Naive B cell (primary cell): ENCODE measurements around the gene RAB8A. TPM values are rescaled to one million over a fixed set of nuclear protein-coding genes. Genes with fewer than 3 reads are reported as not detected.
"Not testable (repeated sequence)": the region's sequence is repeated elsewhere in the genome, so short reads cannot be mapped to it uniquely, and the experiment has no call there.

Experiments used
- ATAC-seq, 2 donors: fragments of 150-1000 bp; cut with Tn5 transposase; 2 replicates each; pipeline ENCODE4 v1.10.0; 2021; ENCODE audit warnings: low read depth in 2 of 2, mild to moderate bottlenecking in 2 of 2, moderate library complexity in 2 of 2
- DNase-seq: peaks from one replicate; pipeline ENCODE4 v3.0.0; 2022
- H3K27ac Mint-ChIP-seq, 6 donors: one replicate each; pipeline ENCODE4 v1.8.0; 2020 to 2022; ENCODE audit warnings: mild to moderate bottlenecking in 6 of 6, mixed read lengths in 6 of 6, moderate library complexity in 5 of 6, inconsistent platforms in 2 of 6
- H3K27me3 Mint-ChIP-seq, 3 donors: one replicate each; pipeline ENCODE4 v1.8.0; 2021 to 2022; ENCODE audit warnings: mixed read lengths in 3 of 3, mild to moderate bottlenecking in 1 of 3
- H3K36me3 Mint-ChIP-seq, 2 donors: one replicate each; pipeline ENCODE4 v1.8.0; 2020 to 2022; ENCODE audit warnings: mixed read lengths in 2 of 2, inconsistent platforms in 1 of 2, mild to moderate bottlenecking in 1 of 2
- H3K4me1 Mint-ChIP-seq, 3 donors: one replicate each; pipeline ENCODE4 v1.8.0; 2020 to 2022; ENCODE audit warnings: mixed read lengths in 3 of 3, inconsistent platforms in 1 of 3, mild to moderate bottlenecking in 1 of 3, moderate library complexity in 1 of 3
- H3K4me3 Mint-ChIP-seq, 8 donors: one replicate each; pipeline ENCODE4 v1.8.0; 2020 to 2022; ENCODE audit warnings: mild to moderate bottlenecking in 8 of 8, mixed read lengths in 8 of 8, moderate library complexity in 8 of 8, inconsistent platforms in 2 of 8
- H3K9me3 Mint-ChIP-seq, 7 donors: one replicate each; pipeline ENCODE4 v1.8.0; 2020 to 2022; ENCODE audit warnings: mixed read lengths in 7 of 7, mild to moderate bottlenecking in 5 of 7, inconsistent platforms in 2 of 7, moderate library complexity in 1 of 7
- polyA plus RNA-seq, 6 donors: library from polyadenylated mRNA; unstranded; fragments of 300-500 nt; fragmentation: Illumina TruSeq; gene quantifications; one replicate each; pipeline ENCODE4 v1.2.3, GENCODE V29; 2021; ENCODE audit warnings: low read depth in 6 of 6

RAB8A gene
- polyA plus RNA-seq, 6 donors from 2014 or later = 98.8 to 134 (median 112) TPM

DNA sequence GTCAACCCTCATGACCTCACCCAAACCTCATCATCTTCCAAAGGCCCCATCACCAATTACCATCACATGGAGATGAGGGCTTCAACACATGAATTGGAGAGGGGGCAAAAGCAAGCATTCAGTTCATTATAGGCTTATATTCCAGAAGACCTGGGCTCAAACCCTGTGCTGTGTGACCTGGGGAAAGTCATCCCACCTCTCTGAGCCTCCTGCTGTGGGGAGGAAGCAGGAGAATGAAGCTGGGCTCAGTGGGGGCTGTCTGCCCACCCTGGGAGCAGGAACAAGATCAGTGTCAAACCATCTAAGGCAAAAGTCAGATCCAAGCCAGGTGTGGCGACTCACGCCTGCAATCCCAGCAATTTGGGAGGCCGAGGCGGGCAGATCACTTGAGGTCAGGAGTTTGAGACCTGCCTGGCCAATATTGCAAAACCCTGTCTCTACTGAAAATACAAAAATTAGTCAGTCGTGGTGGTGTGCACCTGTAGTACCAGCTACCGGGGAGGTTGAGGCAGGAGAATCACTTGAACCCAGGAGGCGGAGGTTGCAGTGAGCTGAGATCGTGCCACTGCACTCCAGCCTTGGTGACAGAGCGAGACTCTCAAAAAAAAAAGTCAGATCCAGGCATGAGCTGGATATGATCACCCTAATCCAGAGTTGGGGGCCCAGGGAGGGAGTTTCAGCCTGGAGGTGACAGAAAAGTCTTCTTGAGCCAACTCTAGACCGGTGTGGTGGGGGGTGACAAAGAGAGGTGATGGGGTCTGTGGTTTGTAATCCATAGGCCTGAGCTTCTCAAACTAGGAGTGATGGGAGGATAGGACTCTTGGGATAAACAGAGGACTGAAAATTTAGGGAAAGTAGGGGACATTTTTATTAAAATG is 37.0 kb upstream of the RAB8A start:
- ATAC-seq (no peak), DNase-seq (no peak)
- Mint-ChIP-seq H3K9me3 (no peaks in the 10 kb centered on the region), H3K4me1 (peaks cover 38 to 50% (median 47%) of the 10 kb centered on the region in 3 donors), H3K36me3 (no peaks in the 10 kb centered on the region), H3K4me3 (peak overlapping the region; percentile 63 to 96 (median 86)), H3K27ac (peak overlapping the region; percentile 91 to 98 (median 94)), H3K27me3 (no peaks in the 10 kb centered on the region)

DNA sequence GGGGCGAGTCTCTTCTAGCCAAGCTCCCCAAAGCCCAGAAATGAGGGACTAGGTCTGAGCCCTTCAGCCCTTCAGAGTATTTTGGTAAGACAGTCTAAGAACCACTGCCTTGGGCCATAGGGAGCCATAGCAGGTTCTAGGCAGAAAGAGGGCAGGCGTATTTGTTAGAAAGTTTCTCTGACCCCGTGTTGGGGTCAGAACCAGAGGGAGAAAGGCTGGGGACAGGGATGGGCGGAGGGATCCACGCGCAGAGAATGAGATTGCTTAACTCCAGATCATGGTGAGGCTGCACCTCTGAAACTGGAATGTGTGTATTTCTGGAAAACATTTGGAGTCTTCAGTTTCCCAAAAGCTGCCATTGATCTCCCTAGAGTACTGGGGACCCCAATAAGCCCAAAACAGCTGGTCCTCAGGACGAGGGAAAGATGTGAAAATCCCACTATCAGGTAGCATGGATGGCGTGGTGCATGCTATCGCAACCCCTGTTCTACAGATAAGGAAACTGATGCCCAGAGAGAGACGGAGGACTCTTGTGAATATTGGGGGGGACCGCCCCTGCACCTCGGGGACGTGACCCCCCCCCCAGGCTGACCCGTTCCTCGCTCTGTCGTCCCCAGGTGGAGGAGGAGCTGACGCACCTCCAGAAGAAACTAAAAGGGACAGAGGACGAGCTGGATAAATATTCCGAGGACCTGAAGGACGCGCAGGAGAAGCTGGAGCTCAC is 36.1 kb upstream of the RAB8A start:
- ATAC-seq = no peak
- Mint-ChIP-seq H3K4me1 (peaks cover 38 to 58% (median 54%) of the 10 kb centered on the region in 3 donors), H3K27ac (peak overlapping the region; percentile 91 to 98 (median 94)), H3K9me3 (no peaks in the 10 kb centered on the region), H3K27me3 (no peaks in the 10 kb centered on the region), H3K36me3 (no peaks in the 10 kb centered on the region), H3K4me3 (peak overlapping the region; percentile 84 to 96 (median 88))
- DNase-seq = no peak

DNA sequence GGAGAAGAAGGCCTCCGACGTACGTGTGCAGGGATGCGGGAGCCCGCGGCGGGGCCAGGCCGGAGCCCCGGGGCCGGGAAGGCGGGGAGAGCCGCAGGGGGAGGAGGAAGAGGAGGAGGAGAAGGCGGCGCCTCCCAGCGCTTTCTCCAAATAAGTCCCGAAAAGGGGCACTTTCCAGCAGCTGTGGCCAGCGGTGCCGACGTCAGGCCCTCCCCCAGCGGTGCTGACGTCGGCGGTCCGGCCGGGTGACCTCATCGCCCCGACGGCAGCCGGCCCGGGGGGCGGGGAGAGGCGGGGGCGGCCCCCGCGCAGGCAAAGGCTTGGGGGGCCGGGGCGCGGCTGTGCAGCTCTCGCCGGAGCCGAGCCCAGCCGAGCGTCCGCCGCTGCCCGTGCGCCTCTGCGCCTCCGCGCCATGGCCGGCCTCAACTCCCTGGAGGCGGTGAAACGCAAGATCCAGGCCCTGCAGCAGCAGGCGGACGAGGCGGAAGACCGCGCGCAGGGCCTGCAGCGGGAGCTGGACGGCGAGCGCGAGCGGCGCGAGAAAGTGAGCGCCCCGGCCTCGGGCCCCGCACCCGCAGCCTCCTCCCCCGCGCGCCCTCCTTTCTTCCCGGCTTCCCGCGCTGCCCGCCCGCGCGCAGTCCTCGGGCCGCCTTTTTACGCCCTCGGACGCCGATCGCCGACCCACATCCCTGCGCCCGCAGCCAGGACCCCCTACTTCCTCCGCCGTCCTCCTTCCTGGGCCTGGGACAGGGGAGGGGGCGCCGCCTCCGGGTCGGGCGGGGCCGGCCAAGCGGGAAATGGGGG is 35.3 kb upstream of the RAB8A start, which contains the start of gene TPM4:
Gene TPM4 (plus strand): TSS at position 342 of the 804 bp plus-strand sequence. CDS start 71 bp downstream, at position 413.
- Mint-ChIP-seq H3K36me3 (no peaks in the 10 kb centered on the region), H3K4me1 (peaks cover 41 to 62% (median 61%) of the 10 kb centered on the region in 3 donors), H3K27ac (peak within 1 kb of the TSS; percentile 93 to 99 (median 98))

DNA sequence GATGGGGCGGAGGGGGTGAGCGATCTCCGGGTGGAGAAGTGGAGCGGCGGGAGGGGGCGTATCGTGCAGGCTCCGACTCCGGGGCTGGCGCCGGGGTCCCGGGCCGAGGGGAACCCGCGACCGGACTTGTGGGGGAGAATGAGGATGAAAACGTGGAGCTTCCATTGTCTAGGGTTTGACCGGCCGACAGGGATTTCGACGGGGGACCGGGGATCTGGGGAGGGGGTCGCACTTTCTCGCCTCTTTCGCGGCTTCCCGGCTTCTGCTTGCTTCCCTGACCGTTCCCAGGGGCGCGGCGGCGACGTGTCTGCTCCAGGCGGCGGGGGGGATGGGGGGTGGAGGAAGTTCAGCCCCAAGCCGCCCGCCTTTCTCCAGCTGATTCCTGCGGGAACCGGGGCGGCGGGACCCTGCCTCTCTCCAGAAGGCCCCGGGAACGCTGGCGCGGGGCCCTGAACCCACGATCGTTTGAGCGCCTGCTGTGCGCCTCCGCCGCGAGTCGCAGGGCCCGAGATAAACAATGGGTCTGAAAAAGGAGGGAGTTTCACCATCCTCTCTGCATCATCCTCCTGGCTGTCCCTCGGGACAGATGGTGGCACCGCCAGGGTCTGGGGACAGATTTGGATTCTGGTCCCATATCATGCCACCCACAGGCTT is 34.6 kb upstream of the RAB8A start:
- peak overlapping the region; percentile 93 to 99 (median 98) for H3K27ac Mint-ChIP-seq
- no peaks in the 10 kb centered on the region for H3K27me3 Mint-ChIP-seq
- H3K4me3 Mint-ChIP-seq = peak overlapping the region; percentile 84 to 97 (median 91)
- H3K4me1 Mint-ChIP-seq = peaks cover 46 to 67% (median 66%) of the 10 kb centered on the region in 3 donors
- ATAC-seq (no peak), DNase-seq (no peak)
- no peaks in the 10 kb centered on the region for H3K9me3 Mint-ChIP-seq
- no peaks in the 10 kb centered on the region for H3K36me3 Mint-ChIP-seq

More for the DNA sequence above, 35.3 kb upstream of the RAB8A start, which contains the start of gene TPM4:
- H3K27me3 Mint-ChIP-seq = no peaks in the 10 kb centered on the region
- ATAC-seq = peak; percentile 63 to 65
- H3K9me3 Mint-ChIP-seq = no peaks in the 10 kb centered on the region
- peak; percentile 82 for DNase-seq
- peak within 1 kb of the TSS; percentile 84 to 97 (median 91) for H3K4me3 Mint-ChIP-seq

DNA sequence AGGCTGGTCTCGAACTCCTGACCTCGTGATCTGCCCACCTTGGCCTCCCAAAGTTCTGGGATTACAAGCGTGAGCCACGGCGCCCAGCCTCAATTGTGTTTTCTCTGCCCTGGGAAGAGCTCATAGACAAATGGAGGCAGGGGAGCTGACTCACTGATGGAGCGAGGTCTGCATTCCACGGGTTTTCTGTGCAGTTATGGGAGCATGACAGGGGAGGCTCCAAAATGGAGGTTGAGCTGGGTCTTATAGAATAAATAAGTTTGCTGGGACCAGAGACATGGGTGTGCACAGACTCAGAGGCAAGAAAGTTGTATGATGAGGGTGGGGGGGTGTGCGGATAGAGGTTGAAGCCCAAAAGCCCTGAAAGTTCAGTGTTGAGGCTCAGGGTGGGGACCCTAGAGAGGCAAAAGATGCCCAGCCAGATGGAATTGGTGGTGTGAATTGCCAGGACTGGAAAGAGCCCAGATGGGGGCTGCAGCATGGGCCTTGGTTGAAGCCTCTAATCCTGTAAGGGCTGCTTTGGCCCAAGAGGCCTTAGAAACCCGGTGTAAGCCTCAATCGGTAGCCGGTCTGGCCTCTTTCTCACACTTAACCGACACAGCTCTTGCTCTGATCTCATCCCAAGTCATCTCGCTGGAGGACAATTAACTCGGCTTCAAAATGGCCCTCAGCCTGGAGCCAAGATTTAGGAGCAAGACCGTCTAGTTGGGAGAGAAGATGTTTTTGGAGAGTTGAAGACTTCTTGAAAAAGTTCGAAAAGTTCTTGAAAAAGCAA is 33.5 kb upstream of the RAB8A start:
- H3K27me3 Mint-ChIP-seq = no peaks in the 10 kb centered on the region
- H3K9me3 Mint-ChIP-seq = no peaks in the 10 kb centered on the region
- peak overlapping the region; percentile 84 to 97 (median 91) for H3K4me3 Mint-ChIP-seq
- H3K36me3 Mint-ChIP-seq = no peaks in the 10 kb centered on the region
- ATAC-seq (no peak), DNase-seq (peak; percentile 20)
- H3K27ac Mint-ChIP-seq = peak overlapping the region; percentile 93 to 99 (median 98)
- H3K4me1 Mint-ChIP-seq = peaks cover 41 to 69% (median 63%) of the 10 kb centered on the region in 3 donors

DNA sequence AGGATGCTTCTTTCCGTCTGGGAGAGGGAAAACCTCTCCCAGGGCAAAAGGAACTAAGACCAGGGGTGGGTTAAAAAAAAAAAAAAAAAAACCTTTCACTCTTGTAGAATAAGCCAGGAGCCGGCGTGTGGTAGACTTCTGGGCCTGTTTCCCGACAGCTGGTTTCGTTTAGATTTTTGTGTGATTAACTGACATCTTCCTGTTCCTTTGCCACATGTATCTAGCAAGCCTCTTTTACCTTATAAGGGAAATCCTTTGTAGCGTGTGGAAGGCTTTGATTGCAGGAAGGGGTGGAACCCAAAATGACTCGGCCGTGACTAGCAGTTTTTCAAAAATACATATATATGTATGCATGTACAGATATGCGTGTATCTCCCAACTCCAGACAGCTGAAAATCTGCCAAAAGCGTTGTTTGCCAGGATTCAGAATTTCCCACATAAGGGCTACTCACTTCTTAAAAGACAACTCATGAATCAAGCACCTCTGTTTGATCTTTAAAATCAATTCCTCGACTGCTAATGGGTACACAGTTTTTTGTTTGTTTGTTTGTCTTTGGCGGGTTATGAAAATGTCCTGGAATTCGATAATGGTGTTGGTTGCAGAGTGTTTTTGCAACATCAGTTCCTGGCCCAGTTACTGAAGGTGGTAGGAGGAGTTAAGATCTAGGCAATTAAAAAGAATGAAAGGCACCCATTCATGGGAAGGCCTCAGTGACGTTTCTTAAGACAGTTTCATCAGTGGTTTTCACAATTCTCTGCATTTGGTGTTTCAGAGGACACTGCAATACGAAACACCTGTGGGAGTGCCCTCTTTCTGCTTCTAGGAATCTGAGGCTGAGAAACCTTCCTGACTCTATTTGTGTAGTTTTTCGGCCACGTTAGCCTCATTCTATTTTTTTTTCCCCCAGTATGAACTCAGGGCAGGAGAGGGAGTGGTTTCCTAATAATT is 32.7 kb upstream of the RAB8A start:
- Mint-ChIP-seq H3K27me3 (no peaks in the 10 kb centered on the region), H3K4me3 (peak overlapping the region; percentile 84 to 97 (median 91)), H3K9me3 (no peaks in the 10 kb centered on the region), H3K27ac (peak overlapping the region; percentile 93 to 99 (median 98)), H3K4me1 (peaks cover 36 to 67% (median 59%) of the 10 kb centered on the region in 3 donors), H3K36me3 (no peaks in the 10 kb centered on the region)
- ATAC-seq (peak; percentile 75 to 77), DNase-seq (peak; percentile 79)

DNA sequence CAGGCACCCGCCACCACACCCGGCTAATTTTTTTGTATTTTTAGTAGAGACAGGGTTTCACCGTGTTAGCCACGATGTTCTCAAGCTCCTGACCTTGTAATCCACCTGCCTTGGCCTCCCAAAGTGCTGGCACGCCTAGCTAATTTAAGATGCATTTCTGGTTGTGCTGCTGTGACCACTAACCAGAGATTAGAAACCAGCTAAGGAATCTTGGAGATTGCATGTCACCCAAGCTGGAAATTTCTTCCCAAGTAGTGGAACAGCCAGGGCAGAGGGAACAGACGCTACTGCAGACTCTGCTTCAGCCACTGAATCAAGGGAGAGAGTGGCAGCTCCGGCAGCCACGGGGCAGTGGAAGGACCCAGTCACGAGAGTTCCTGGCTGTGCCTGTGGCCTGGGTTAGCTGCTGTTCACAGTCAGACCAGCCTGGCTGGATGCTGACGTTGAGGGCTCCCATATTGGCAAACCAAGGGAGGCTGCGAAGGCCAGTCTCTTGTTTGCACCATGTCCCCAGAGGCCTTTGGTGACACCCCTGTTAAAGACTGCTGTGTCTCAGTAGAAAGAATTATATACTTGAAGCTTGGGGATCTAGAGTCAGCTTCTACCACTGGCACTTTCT is 27.5 kb upstream of the RAB8A start:
- H3K4me1 Mint-ChIP-seq = peaks cover 25 to 65% (median 52%) of the 10 kb centered on the region in 3 donors

DNA sequence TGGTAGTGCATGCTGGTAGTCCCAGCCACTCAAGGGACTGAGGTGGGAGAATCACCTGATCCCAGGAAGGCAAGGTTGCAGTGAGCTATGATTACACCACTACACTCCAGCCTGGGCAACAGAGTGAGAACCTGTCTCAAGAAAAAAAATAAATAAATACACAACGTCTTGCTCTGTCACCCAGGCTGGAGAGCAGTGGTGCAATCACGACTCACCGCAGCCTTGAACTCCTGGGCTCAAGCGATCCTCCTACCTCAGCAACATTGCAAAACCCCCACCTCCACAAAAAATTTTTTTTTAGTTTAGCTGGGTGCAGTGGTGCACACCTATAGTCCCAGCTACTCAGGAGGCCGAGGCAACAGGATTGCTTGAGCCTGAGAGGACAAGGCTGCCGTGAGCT is 26.6 kb upstream of the RAB8A start:
- Mint-ChIP-seq H3K4me1 (peaks cover 21 to 56% (median 42%) of the 10 kb centered on the region in 3 donors), H3K4me3 (no peak overlapping the region), H3K36me3 (peaks cover 8 to 16% of the 10 kb centered on the region in 2 donors), H3K27me3 (no peaks in the 10 kb centered on the region), H3K9me3 (no peaks in the 10 kb centered on the region), H3K27ac (peak overlapping the region in 2 of 6 donors; percentile 95 to 96)
- no peak for DNase-seq
- no peak for ATAC-seq

More for the DNA sequence above, 27.5 kb upstream of the RAB8A start:
- no peak for DNase-seq
- peak overlapping the region in 1 of 8 donors; percentile 76 for H3K4me3 Mint-ChIP-seq
- H3K27me3 Mint-ChIP-seq = no peaks in the 10 kb centered on the region
- peak overlapping the region in 4 of 6 donors; percentile 9 to 63 (median 55) for H3K27ac Mint-ChIP-seq
- no peaks in the 10 kb centered on the region for H3K9me3 Mint-ChIP-seq
- peaks cover 8 to 12% of the 10 kb centered on the region in 2 donors for H3K36me3 Mint-ChIP-seq
- ATAC-seq = no peak

DNA sequence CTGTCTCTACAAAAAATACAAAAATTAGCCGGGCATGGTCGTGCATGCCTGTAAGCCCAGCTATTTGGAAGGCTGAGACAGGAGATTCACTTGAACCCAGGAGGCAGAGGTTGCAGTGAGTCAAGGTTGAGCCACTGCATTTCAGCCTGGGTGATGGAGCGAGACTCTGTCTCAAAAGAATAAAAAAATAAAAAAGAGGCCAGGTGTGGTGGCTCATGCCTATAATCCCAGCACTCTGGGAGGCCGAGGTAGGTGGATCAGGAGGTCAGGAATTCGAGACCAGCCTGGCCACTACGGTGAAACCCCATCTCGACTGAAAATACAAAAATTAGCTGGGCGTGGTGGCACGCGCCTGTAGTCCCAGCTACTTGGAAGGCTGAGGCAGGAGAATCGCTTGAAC is 24.3 kb upstream of the RAB8A start:
- not testable (repeated sequence) for H3K9me3 Mint-ChIP-seq, H3K4me3 Mint-ChIP-seq, H3K27me3 Mint-ChIP-seq, DNase-seq, ATAC-seq
- peaks cover 16 to 39% (median 26%) of the 10 kb centered on the region in 3 donors for H3K4me1 Mint-ChIP-seq
- peak overlapping the region in 2 of 6 donors; percentile 18 to 87 for H3K27ac Mint-ChIP-seq
- peaks cover 13 to 16% of the 10 kb centered on the region in 2 donors for H3K36me3 Mint-ChIP-seq

DNA sequence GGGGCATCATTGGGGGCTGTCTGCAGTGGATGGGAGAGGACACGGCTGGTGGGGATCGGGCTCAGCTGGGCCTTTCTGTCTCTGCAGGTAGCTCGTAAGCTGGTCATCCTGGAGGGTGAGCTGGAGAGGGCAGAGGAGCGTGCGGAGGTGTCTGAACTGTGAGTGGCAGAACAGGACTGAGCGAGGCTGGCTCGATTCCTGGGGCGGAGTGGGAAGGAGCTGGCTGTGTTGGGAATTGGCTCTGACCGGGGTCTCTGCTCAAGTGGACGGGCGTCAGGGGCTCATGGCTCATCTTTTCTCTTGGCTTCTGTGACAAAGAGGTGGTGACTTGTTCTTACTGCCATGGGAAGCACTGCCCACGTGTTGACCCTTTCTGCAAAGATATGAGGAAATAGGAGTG is 23.7 kb upstream of the RAB8A start:
- no peaks in the 10 kb centered on the region for H3K9me3 Mint-ChIP-seq
- H3K4me3 Mint-ChIP-seq = no peak overlapping the region
- no peak for DNase-seq
- no peaks in the 10 kb centered on the region for H3K27me3 Mint-ChIP-seq
- no peak for ATAC-seq
- peak overlapping the region in 2 of 6 donors; percentile 18 to 87 for H3K27ac Mint-ChIP-seq
- H3K4me1 Mint-ChIP-seq = peaks cover 16 to 37% (median 26%) of the 10 kb centered on the region in 3 donors
- H3K36me3 Mint-ChIP-seq = peaks cover 17 to 18% of the 10 kb centered on the region in 2 donors
